ENCODE results near the gene FSD1.
"Not testable (repeated sequence)": the region's sequence is repeated elsewhere in the genome, so short reads cannot be mapped to it uniquely, and the experiment has no call there.

DNA sequence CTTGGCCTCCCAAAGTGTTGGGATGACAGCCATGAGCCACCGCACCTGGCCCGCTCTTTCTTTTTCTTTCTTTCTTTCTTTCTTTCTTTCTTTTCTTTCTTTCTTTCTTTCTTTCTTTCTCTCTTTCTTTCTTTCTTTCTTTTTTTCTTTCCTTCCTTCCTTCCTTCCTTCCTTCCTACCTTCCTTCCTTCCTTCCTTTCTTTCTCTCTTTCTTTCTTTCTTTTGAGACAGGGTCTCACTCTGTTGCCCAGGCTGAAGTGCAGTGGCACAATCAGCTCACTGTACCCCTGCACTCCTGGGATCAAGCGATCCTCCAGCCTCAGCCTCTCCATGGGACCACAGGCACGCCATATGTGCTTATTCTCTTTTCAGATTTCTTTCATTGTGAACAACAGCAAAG, 18.3 kb upstream of the FSD1 start:
- TF ChIP-seq EZH2 (IDR thresholded peaks at IDR 0.05; ENCODE audit: insufficient read depth, poor library complexity, severe bottlenecking); EZH2phosphoT487 (IDR thresholded peaks at IDR 0.05; ENCODE audit: insufficient read depth, low read depth): not testable (repeated sequence)
